IPS-15b (cell line): ENCODE measurements around the gene MRPL11.
"Not testable (repeated sequence)": the region's sequence is repeated elsewhere in the genome, so short reads cannot be mapped to it uniquely, and the experiment has no call there.

Experiments used
- H3K27me3 ChIP-seq: one replicate; pipeline ENCODE4 v1.6.1; 2013; ENCODE audit warnings: low read length; ENCODE audit not compliant: control insufficient read depth, insufficient read depth
- H3K36me3 ChIP-seq: one replicate; pipeline ENCODE4 v1.6.1; 2013; ENCODE audit warnings: low read length; ENCODE audit not compliant: control insufficient read depth, insufficient read depth
- H3K4me1 ChIP-seq: one replicate; pipeline ENCODE4 v1.6.1; 2013; ENCODE audit warnings: mild to moderate bottlenecking, low read length; ENCODE audit not compliant: control insufficient read depth, insufficient read depth
- H3K4me3 ChIP-seq: one replicate; pipeline ENCODE4 v1.5.1; 2013; ENCODE audit warnings: low read depth, low read length
- H3K9ac ChIP-seq: one replicate; pipeline ENCODE4 v1.6.1; 2013; ENCODE audit warnings: low read depth, mild to moderate bottlenecking, low read length
- H3K9me3 ChIP-seq: one replicate; pipeline ENCODE4 v1.6.1; 2013; ENCODE audit warnings: mild to moderate bottlenecking, low read length; ENCODE audit not compliant: control insufficient read depth, insufficient read depth

Gene MRPL11

GRCh38 chr11:66464916-66465315 lies 26.3 kb upstream of the MRPL11 start:
- Histone ChIP-seq H3K4me1 (peaks cover 10% of the 10 kb centered on the region), H3K9me3 (no peaks in the 10 kb centered on the region), H3K4me3 (peak overlapping the region; percentile 30), H3K36me3 (peaks cover under 1% of the 10 kb centered on the region), H3K9ac (no peak overlapping the region), H3K27me3 (no peaks in the 10 kb centered on the region)

- not testable (repeated sequence) for H3K9ac ChIP-seq, H3K27me3 ChIP-seq, H3K9me3 ChIP-seq, H3K36me3 ChIP-seq, H3K4me3 ChIP-seq, H3K4me1 ChIP-seq
Measured at GRCh38 chr11:66464116-66464515, 25.5 kb upstream of the MRPL11 start.

GRCh38 chr11:66462911-66463310 lies 24.3 kb upstream of the MRPL11 start:
- Histone ChIP-seq H3K36me3 (no peaks in the 10 kb centered on the region), H3K4me3 (no peak overlapping the region), H3K27me3 (no peaks in the 10 kb centered on the region), H3K9ac (no peak overlapping the region), H3K4me1 (peaks cover 10% of the 10 kb centered on the region), H3K9me3 (no peaks in the 10 kb centered on the region)

- H3K9ac ChIP-seq: no peak overlapping the region
Measured at GRCh38 chr11:66462010-66462409, 23.4 kb upstream of the MRPL11 start.

GRCh38 chr11:66459138-66459778 lies 20.6 kb upstream of the MRPL11 start:
- Histone ChIP-seq H3K27me3 (no peaks in the 10 kb centered on the region), H3K4me3 (no peak overlapping the region), H3K36me3 (no peaks in the 10 kb centered on the region), H3K9me3 (no peaks in the 10 kb centered on the region), H3K9ac (no peak overlapping the region), H3K4me1 (no peaks in the 10 kb centered on the region)

More at GRCh38 chr11:66462010-66462409, 23.4 kb upstream of the MRPL11 start:
- Histone ChIP-seq H3K9me3 (no peaks in the 10 kb centered on the region), H3K4me1 (peaks cover 7% of the 10 kb centered on the region), H3K27me3 (no peaks in the 10 kb centered on the region), H3K36me3 (no peaks in the 10 kb centered on the region), H3K4me3 (no peak overlapping the region)

- H3K4me3 ChIP-seq: no peak overlapping the region
- H3K27me3 ChIP-seq: no peaks in the 10 kb centered on the region
- H3K4me1 ChIP-seq: no peaks in the 10 kb centered on the region
- no peaks in the 10 kb centered on the region for H3K36me3 ChIP-seq
- no peaks in the 10 kb centered on the region for H3K9me3 ChIP-seq
- H3K9ac ChIP-seq: no peak overlapping the region
Measured at GRCh38 chr11:66457826-66458225, 19.2 kb upstream of the MRPL11 start.

- H3K36me3 ChIP-seq: no peaks in the 10 kb centered on the region
- no peak overlapping the region for H3K9ac ChIP-seq
- no peaks in the 10 kb centered on the region for H3K9me3 ChIP-seq
- no peaks in the 10 kb centered on the region for H3K4me1 ChIP-seq
- no peak overlapping the region for H3K4me3 ChIP-seq
- no peaks in the 10 kb centered on the region for H3K27me3 ChIP-seq
Measured at GRCh38 chr11:66454828-66455227, 16.2 kb upstream of the MRPL11 start.

GRCh38 chr11:66454247-66454646 lies 15.6 kb upstream of the MRPL11 start:
- Histone ChIP-seq H3K4me1 (no peaks in the 10 kb centered on the region), H3K36me3 (no peaks in the 10 kb centered on the region), H3K4me3 (no peak overlapping the region), H3K9me3 (no peaks in the 10 kb centered on the region), H3K9ac (no peak overlapping the region), H3K27me3 (no peaks in the 10 kb centered on the region)

- H3K9me3 ChIP-seq: no peaks in the 10 kb centered on the region
- H3K36me3 ChIP-seq: no peaks in the 10 kb centered on the region
- H3K9ac ChIP-seq: no peak overlapping the region
- H3K4me1 ChIP-seq: no peaks in the 10 kb centered on the region
- no peak overlapping the region for H3K4me3 ChIP-seq
- H3K27me3 ChIP-seq: no peaks in the 10 kb centered on the region
Measured at GRCh38 chr11:66451663-66452062, 13.0 kb upstream of the MRPL11 start.

- no peaks in the 10 kb centered on the region for H3K27me3 ChIP-seq
- H3K9ac ChIP-seq: no peak overlapping the region
- no peak overlapping the region for H3K4me3 ChIP-seq
- H3K36me3 ChIP-seq: no peaks in the 10 kb centered on the region
- H3K4me1 ChIP-seq: no peaks in the 10 kb centered on the region
- H3K9me3 ChIP-seq: no peaks in the 10 kb centered on the region
Measured at GRCh38 chr11:66450560-66450959, 11.9 kb upstream of the MRPL11 start.

- Histone ChIP-seq H3K9ac (no peak overlapping the region), H3K9me3 (no peaks in the 10 kb centered on the region), H3K36me3 (no peaks in the 10 kb centered on the region), H3K4me3 (no peak overlapping the region), H3K4me1 (no peaks in the 10 kb centered on the region), H3K27me3 (no peaks in the 10 kb centered on the region)
Measured at GRCh38 chr11:66448523-66448922, 9.9 kb upstream of the MRPL11 start.

GRCh38 chr11:66447012-66447411 lies 8.4 kb upstream of the MRPL11 start:
- no peaks in the 10 kb centered on the region for H3K4me1 ChIP-seq
- no peaks in the 10 kb centered on the region for H3K9me3 ChIP-seq
- no peaks in the 10 kb centered on the region for H3K27me3 ChIP-seq
- H3K9ac ChIP-seq: no peak overlapping the region
- no peaks in the 10 kb centered on the region for H3K36me3 ChIP-seq
- no peak overlapping the region for H3K4me3 ChIP-seq
